Astrocyte of the cerebellum (primary cell): ENCODE results near the gene NOTUM.

ENCODE experiments used
- DNase-seq: peaks from one replicate; pipeline ENCODE4 v3.0.0-alpha.2; 2011; ENCODE audit warnings: low read depth
- H3K4me3 ChIP-seq: 2 replicates; pipeline ENCODE4 v1.5.1; 2011; ENCODE audit warnings: mild to moderate bottlenecking, low read depth, low read length, moderate library complexity
- in situ Hi-C: cut with HindIII; loops from 2 replicates; pipeline ENCODE4 v1.10.0; 2017; ENCODE audit warnings: low sequenced_read_pairs
- TF ChIP-seq, protein P1 (sequence below): IDR thresholded peaks from 2 replicates; pipeline ENCODE4 v1.5.1; 2012; ENCODE audit warnings: low read length, low read depth, moderate library complexity, mild to moderate bottlenecking; ENCODE audit errors: missing control alignments

NOTUM gene

DNA sequence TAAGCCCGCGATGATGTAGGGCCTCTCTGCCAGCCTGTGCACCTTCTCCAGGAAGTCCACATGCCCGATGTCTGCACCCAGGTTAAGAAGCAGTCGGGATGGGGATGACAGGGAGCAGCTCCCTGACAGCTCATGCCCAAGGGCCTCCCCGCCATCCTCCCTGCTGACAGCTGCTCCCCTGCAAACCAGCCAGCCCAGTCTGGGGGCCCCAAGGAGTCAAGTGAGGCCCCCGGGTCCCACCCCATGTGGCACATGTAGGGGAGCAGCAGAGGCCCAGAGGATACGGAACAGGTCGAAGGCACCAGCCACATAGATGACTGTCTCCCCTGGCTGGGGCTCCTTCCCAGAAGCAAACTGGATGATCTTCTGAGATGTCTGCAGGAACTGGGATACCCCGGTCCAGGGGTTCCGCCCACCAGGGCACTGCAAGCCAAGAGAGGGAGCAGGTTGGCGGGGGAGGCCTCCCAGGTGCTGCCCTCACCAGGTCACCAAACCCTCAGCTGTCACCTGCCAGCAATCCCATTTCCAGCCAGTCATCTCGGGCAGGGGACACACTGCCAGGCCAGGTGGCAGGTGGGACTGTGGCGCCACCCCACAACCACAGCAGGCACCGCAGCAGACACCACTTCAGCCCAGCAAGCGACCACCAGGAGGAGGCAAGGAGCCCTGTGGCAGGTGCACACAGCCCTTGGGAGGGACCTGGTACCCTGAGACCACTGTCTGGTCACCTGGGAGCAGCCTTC, 54.3 kb downstream of the NOTUM start:
- in situ Hi-C loops: no loop called here
- no peak overlapping the region for H3K4me3 ChIP-seq
- TF ChIP-seq, protein P1, sequence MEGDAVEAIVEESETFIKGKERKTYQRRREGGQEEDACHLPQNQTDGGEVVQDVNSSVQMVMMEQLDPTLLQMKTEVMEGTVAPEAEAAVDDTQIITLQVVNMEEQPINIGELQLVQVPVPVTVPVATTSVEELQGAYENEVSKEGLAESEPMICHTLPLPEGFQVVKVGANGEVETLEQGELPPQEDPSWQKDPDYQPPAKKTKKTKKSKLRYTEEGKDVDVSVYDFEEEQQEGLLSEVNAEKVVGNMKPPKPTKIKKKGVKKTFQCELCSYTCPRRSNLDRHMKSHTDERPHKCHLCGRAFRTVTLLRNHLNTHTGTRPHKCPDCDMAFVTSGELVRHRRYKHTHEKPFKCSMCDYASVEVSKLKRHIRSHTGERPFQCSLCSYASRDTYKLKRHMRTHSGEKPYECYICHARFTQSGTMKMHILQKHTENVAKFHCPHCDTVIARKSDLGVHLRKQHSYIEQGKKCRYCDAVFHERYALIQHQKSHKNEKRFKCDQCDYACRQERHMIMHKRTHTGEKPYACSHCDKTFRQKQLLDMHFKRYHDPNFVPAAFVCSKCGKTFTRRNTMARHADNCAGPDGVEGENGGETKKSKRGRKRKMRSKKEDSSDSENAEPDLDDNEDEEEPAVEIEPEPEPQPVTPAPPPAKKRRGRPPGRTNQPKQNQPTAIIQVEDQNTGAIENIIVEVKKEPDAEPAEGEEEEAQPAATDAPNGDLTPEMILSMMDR: no peak
- DNase-seq: no peak

DNA sequence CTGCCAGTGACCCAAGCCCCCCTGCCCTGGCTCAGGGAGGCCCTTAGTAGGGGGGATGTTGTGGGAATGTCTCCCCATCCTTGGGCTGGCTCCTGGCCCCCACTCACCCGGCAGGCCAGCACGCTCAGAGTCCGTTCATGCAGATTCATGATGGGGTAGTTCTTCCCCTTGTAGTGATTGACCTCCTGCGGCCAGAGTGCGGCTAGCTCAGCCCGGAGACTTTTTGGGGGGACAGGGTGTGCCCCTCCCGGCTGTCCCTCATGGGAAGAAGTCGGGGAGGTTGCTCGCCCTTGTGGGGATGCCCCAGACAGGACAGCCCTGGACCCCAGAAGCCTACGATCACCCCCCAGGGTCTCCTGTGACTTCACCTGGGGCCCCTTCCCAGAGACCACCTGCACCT, 55.0 kb downstream of the NOTUM start:
- TF ChIP-seq, protein P1: no peak
- in situ Hi-C loops: no loop called here
- no peak for DNase-seq
- no peak overlapping the region for H3K4me3 ChIP-seq

DNA sequence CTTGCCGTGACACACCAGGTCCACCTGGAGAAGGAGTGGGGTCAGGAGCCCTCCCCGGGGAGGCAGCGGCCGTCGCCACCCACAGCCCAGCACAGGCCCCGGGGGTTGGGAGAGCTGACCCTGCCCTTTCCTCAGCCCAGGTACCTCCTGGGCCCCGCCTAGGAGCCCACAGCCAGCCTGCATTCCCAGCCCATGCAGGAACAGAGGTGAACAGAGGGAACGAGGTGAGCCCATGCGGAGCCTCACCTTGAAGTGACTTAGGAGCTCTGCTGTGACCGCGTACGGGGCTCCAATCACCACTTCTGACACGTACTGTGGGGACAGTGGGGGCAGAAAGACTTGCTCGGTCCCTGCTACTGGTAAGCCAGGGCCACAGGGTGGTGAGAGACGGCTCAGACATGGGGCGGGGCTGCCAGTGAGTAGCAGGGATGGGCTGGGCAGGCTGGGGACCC, 55.5 kb downstream of the NOTUM start:
- H3K4me3 ChIP-seq: no peak overlapping the region
- DNase-seq: no peak
- TF ChIP-seq, protein P1: no peak
- in situ Hi-C loops: no loop called here

DNA sequence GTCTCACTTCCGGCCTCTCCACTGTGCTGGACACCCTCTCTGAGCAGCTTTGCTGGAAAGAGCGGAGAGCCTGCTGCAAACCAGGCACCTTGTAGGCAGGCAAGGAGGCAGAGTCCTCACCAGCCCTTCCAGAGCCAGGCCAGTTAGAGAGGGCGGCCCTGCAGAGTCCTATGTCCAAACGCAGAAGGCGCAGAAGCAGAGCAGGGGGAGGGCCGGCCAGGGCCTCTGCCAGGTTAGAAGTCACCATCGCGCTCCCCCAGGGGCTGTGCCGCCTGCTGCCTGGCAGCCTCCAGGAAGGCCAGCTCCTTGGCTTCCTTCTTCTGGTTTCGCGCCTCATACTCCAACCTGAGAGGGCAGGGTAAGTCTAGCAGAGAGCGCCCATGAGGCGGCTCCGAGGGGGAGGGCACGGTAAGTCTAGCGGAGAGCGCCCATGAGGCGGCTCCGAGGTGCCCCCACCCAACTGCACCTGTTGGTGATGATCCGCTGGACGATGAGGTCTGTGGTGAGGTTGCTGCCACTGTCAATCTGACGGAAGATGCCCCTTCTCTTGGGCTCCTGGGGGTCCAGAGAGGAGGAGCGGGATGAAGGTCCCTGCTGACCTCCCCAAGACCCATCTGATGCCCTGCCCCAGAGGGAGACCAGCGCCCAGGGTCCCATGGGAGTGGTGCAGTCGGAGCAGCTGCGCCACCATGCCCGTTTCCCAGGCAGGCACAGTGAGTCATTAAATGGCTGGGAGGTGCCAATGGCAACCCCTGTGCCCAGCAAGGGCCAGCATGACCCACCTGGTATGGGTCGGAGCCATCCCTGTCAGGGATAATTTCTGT, 56.2 kb downstream of the NOTUM start:
- TF ChIP-seq, protein P1: no peak
- H3K4me3 ChIP-seq: no peak overlapping the region
- in situ Hi-C loops: no loop called here
- DNase-seq: no peak

DNA sequence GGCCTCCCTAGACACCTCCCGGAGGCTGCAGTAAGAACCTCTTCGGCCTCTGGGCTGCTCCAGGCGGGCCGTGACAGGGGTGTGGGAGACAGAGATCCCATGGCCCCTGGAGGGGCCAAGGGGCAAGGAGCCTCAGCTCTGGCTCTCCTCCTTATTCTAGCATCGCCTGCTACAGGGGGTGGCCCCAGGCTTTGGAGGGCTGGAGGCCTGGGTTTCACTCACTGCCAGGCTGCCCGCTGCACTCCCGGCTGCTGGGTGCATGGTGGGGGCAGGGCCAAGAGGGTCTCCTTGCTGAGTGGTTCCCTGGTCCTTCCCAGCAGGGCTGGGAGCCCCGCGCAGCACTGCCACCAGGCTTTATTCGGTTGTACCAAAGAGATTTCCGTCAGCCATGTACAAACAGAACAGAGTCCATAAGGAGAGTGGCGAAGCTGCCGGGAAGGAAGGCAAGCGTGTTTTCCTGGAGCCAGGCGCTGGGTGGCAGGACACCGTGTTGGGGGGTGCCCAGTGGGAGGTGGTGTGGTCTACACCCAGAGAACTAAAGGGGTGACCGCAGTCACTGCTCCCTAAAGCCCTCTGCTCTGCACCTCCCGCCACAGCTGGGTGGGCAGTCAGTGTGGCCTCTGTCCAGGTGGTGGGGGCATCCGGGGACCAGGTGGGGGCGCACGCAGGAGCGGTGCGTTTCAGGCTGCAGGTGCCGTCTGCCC, 56.9 kb downstream of the NOTUM start:
- TF ChIP-seq, protein P1: no peak
- no peak overlapping the region for H3K4me3 ChIP-seq
- no peak for DNase-seq
- in situ Hi-C loops: no loop called here

DNA sequence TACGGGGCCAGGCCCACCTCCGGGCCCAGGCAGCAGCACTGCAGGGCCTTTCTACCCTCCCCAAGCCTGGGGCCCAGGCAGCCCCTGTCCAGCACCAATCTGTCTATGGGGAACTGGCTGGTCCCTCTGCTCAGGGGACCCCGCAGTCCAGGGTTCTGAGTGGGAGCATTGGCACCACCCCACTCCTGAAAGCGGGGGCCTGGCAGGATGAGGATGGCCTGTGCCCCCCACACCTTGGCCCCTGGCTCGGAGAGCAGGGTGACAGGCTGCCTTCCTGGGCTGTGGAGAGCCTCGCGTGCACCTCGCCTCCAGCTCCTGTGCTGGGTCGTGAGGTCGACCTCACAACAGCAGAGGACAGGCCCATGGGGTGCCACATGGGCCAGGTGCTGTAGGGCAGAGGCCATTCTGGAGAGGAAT, 57.6 kb downstream of the NOTUM start:
- no peak for DNase-seq
- in situ Hi-C loops: no loop called here
- TF ChIP-seq, protein P1: no peak
- H3K4me3 ChIP-seq: no peak overlapping the region
